ENCODE data around the gene ATIC.

The ATIC gene

GRCh38 chr2:215361876-215362561 lies 50.2 kb downstream of the ATIC start:
- TF ChIP-seq CTCF (IDR thresholded peaks at IDR 0.05): no peak
- intact Hi-C loops (cut with DNase I; ENCODE audit: low total_unique reads): no loop called here
- H3K4me3 ChIP-seq: no peak overlapping the region
- DNase-seq: no peak
- no peaks in the 10 kb centered on the region for H3K27me3 ChIP-seq
- peaks cover 64 to 85% (median 70%) of the 10 kb centered on the region in 3 donors for H3K36me3 ChIP-seq
- H3K4me1 ChIP-seq: no peaks in the 10 kb centered on the region
- no peak overlapping the region for H3K27ac ChIP-seq
- H3K9me3 ChIP-seq: no peaks in the 10 kb centered on the region

- H3K27ac ChIP-seq: no peak overlapping the region
- no peak overlapping the region for H3K4me3 ChIP-seq
- no peak for DNase-seq
- no peaks in the 10 kb centered on the region for H3K4me1 ChIP-seq
- intact Hi-C loops (cut with DNase I; ENCODE audit: low total_unique reads): no loop called here
- H3K9me3 ChIP-seq: no peaks in the 10 kb centered on the region
- peaks cover 69 to 90% (median 75%) of the 10 kb centered on the region in 3 donors for H3K36me3 ChIP-seq
- no peak for TF ChIP-seq CTCF (IDR thresholded peaks at IDR 0.05)
- H3K27me3 ChIP-seq: no peaks in the 10 kb centered on the region
Measured at GRCh38 chr2:215362562-215362904, 50.7 kb downstream of the ATIC start.

GRCh38 chr2:215363039-215363438 lies 51.2 kb downstream of the ATIC start:
- Histone ChIP-seq H3K9me3 (no peaks in the 10 kb centered on the region), H3K4me1 (no peaks in the 10 kb centered on the region), H3K4me3 (no peak overlapping the region), H3K27me3 (no peaks in the 10 kb centered on the region), H3K36me3 (peaks cover 74 to 95% (median 80%) of the 10 kb centered on the region in 3 donors), H3K27ac (no peak overlapping the region)
- intact Hi-C loops (cut with DNase I; ENCODE audit: low total_unique reads): no loop called here
- TF ChIP-seq CTCF (IDR thresholded peaks at IDR 0.05): no peak
- DNase-seq: no peak

GRCh38 chr2:215363461-215364156 lies 51.8 kb downstream of the ATIC start:
- Histone ChIP-seq H3K4me3 (no peak overlapping the region), H3K36me3 (peaks cover 80 to 97% (median 86%) of the 10 kb centered on the region in 3 donors), H3K4me1 (no peaks in the 10 kb centered on the region), H3K27me3 (no peaks in the 10 kb centered on the region), H3K27ac (no peak overlapping the region), H3K9me3 (no peaks in the 10 kb centered on the region)
- DNase-seq: no peak
- intact Hi-C loops (cut with DNase I; ENCODE audit: low total_unique reads): no loop called here
- no peak for TF ChIP-seq CTCF (IDR thresholded peaks at IDR 0.05)

- no peak for TF ChIP-seq CTCF (IDR thresholded peaks at IDR 0.05)
- Histone ChIP-seq H3K9me3 (no peaks in the 10 kb centered on the region), H3K4me3 (no peak overlapping the region), H3K27ac (no peak overlapping the region), H3K36me3 (peaks cover 78 to 97% (median 92%) of the 10 kb centered on the region in 3 donors), H3K4me1 (no peaks in the 10 kb centered on the region), H3K27me3 (no peaks in the 10 kb centered on the region)
- no peak for DNase-seq
- intact Hi-C loops (cut with DNase I; ENCODE audit: low total_unique reads): no loop called here
Measured at GRCh38 chr2:215364157-215365155, 52.6 kb downstream of the ATIC start.
